Activated CD4-positive, alpha-beta memory T cell treated with anti-CD3 and anti-CD28 coated beads, Interleukin-2, amount 10 ng/mL, durations not matched to agents 7 days and 5 days (primary cell): ENCODE measurements around the gene CHRNA1. TPM values are rescaled to one million over a fixed set of nuclear protein-coding genes. Genes with fewer than 3 reads are reported as not detected.

Source experiments
- CTCF ChIA-PET: fragments of 350-600 bp; sonication (Branson Sonifier 250); formaldehyde crosslinking; loops from one replicate; lab custom pipeline; 2021; ENCODE audit warnings: antibody characterized with exemption, inconsistent platforms; lab: Charles Lee
- POLR2A ChIA-PET: fragments of 350-600 bp; sonication (Branson Sonifier 250); formaldehyde crosslinking; loops from one replicate; lab custom pipeline; 2021; ENCODE audit warnings: antibody characterized with exemption; lab: Charles Lee
- DNase-seq: peaks from one replicate; pipeline ENCODE4 v3.0.0-alpha.2; 2020
- H3K27ac Mint-ChIP-seq: one replicate; pipeline ENCODE4 v1.8.0; 2021; ENCODE audit warnings: mild to moderate bottlenecking, mixed read lengths
- H3K27me3 Mint-ChIP-seq: one replicate; pipeline ENCODE4 v1.8.0; 2021; ENCODE audit warnings: mixed read lengths
- H3K36me3 Mint-ChIP-seq: one replicate; pipeline ENCODE4 v1.8.0; 2021; ENCODE audit warnings: low read depth, mixed read lengths
- H3K4me1 Mint-ChIP-seq: one replicate; pipeline ENCODE4 v1.8.0; 2021; ENCODE audit warnings: mixed read lengths
- H3K4me3 Mint-ChIP-seq: one replicate; pipeline ENCODE4 v1.8.0; 2021; ENCODE audit warnings: mild to moderate bottlenecking, mixed read lengths
- H3K9me3 Mint-ChIP-seq: one replicate; pipeline ENCODE4 v1.8.0; 2021; ENCODE audit warnings: mixed read lengths
- total RNA-seq, 2 experiments: library from RNA; stranded (reverse); gene quantifications; one replicate each; pipeline ENCODE4 v1.2.3, GENCODE V29; 2021

CHRNA1 gene
- total RNA-seq, 2 experiments from 2014 or later: not detected

DNA sequence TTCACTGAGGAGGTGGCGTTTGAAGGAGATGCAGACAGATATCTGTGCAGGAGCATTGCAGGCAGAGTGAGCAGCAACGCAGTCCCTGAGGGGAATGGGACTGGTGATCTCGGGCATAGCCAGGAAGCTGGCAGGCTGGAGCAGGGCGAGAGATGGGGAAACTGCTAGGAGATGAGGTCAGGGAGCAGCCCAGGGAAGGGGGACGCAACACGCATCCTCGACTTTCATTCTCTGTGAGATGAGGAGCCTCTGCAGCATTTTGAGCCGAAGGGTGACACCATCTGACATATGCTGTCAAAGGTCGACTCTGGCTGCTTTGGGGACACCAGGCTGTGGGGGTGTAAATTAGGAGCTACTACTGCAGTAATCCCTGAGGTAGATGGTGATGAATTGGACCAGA, 4.3 kb upstream of the CHRNA1 start:
- H3K4me1 Mint-ChIP-seq: no peaks in the 10 kb centered on the region
- no peak overlapping the region for H3K27ac Mint-ChIP-seq
- H3K27me3 Mint-ChIP-seq: peaks cover 2% of the 10 kb centered on the region
- DNase-seq: no peak
- H3K9me3 Mint-ChIP-seq: no peaks in the 10 kb centered on the region
- H3K36me3 Mint-ChIP-seq: no peaks in the 10 kb centered on the region
- ChIA-PET POLR2A (no interaction called here), CTCF (no interaction called here)
- H3K4me3 Mint-ChIP-seq: no peak overlapping the region

DNA sequence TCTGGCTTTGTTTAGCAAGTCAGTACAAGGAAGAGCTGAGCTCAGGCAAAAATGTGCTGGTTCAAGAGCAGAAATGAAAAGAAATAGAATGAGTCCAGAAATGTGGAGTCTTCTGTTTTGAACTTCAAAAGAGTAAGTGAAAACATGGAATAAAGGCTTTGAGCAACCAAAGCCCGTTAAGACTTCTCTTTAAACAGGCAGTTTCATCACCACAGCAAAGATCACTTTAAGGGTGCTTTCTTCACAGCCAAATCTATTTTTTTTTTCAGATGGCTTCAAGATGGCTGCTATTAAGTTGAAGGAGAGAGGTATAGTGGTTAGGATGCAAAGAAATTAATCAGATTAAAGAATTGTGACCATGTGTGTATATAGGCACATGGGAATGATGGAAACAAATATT, 2.0 kb upstream of the CHRNA1 start:
- DNase-seq: no peak
- Mint-ChIP-seq H3K36me3 (no peaks in the 10 kb centered on the region), H3K4me3 (no peak overlapping the region), H3K9me3 (no peaks in the 10 kb centered on the region), H3K4me1 (peaks cover 4% of the 10 kb centered on the region), H3K27me3 (peaks cover 4% of the 10 kb centered on the region), H3K27ac (no peak overlapping the region)
- POLR2A ChIA-PET: no interaction called here
- CTCF ChIA-PET: interaction anchor here (0.7 to 4.0 kb wide), 2 partner anchors 17 to 271 kb away, joined by 3 to 18 read pairs; no protein-coding TSS in a partner anchor

DNA sequence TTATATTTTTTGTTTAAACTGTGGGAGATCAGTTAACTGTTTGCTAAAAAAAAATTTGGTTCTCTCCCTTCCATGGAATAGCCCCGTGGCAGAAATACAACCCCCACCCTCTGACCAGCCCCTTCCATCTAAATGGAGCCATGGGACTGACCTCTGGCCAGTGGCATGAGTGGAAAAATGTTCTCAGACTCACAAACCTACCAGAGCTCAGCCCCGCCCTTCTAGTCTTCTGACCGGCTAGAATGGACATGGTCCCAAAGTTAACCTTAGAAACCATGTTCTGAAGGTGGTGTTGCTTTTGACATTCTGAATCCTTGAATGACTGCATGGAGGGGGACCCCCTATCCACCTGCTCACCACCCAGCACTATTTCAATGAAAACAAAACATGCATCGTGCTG, 1.3 kb upstream of the CHRNA1 start:
- POLR2A ChIA-PET: no interaction called here
- H3K27ac Mint-ChIP-seq: no peak overlapping the region
- H3K36me3 Mint-ChIP-seq: no peaks in the 10 kb centered on the region
- H3K27me3 Mint-ChIP-seq: peaks cover 6% of the 10 kb centered on the region
- H3K9me3 Mint-ChIP-seq: no peaks in the 10 kb centered on the region
- peaks cover 4% of the 10 kb centered on the region for H3K4me1 Mint-ChIP-seq
- DNase-seq: no peak
- CTCF ChIA-PET: interaction anchor here (1.5 to 4.0 kb wide), 2 partner anchors 8 to 16 kb away, joined by 4 to 18 read pairs; no protein-coding TSS in a partner anchor
- no peak overlapping the region for H3K4me3 Mint-ChIP-seq

DNA sequence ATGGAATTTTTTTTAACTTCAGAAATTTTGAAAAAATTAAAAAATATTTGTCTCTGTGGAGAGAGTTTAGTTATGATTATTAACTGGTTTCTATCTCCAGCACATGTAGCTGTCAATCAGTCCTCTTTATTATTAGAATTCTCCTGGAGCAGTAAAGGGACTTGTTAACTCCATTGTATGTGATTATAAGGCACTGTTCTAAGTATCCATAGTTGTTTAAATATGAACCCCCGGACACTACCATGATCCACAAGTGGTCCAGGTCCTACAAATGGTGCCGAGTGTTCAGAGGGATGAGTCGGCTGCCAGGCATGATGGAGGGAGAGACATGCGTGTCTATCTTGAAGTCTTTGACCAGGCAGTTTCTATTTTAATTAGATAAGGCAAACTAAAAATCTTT, 492 bp downstream of the CHRNA1 start:
- no peak overlapping the region for H3K27ac Mint-ChIP-seq
- no peaks in the 10 kb centered on the region for H3K9me3 Mint-ChIP-seq
- POLR2A ChIA-PET: no interaction called here
- no peak for DNase-seq
- CTCF ChIA-PET: interaction anchor here (1.4 to 4.0 kb wide), 3 partner anchors 8 to 64 kb away, joined by 3 to 18 read pairs (median 9); no protein-coding TSS in a partner anchor
- no peak overlapping the region for H3K4me3 Mint-ChIP-seq
- H3K27me3 Mint-ChIP-seq: peaks cover 8% of the 10 kb centered on the region
- H3K36me3 Mint-ChIP-seq: no peaks in the 10 kb centered on the region
- peaks cover 4% of the 10 kb centered on the region for H3K4me1 Mint-ChIP-seq

DNA sequence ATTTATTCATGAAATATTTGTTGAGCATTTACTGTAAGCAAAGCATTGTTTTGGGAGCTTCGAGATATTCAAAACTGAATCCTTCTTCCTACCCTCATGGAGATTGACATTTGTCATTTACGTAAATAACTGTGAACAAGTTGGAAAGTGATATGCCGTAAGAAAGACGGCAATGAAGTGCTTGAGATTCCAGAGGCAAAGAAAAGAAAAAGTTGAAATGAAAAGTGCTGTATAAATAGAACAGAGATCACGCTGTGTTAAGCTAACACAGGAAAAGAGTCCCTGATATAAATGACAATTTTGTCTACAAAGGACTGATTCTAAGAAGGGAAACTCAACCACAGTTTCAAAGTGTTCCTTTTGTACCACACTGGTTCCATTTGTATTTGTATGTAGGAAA, 1.8 kb downstream of the CHRNA1 start:
- peaks cover 4% of the 10 kb centered on the region for H3K4me1 Mint-ChIP-seq

DNA sequence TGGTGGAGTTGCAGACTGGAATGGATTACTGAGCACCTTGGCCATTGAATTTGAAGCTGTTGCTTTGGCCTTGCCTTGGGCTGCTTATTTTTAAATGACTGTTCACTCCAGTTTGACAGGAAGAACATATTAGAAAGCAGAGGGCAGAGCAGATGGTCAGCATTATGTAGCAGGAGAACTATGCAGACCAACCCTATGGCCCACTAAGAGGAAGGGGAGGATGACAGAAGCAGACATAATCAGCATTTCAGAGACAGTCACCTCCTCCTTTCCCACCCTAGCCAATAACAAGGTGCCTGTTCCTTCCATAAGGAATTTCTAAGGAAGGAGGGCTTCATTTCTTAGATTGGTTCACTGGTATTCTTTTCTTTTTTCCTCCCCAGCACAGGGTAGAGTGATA, 2.4 kb downstream of the CHRNA1 start:
- Mint-ChIP-seq H3K27me3 (peaks cover 8% of the 10 kb centered on the region), H3K4me1 (peaks cover 4% of the 10 kb centered on the region), H3K4me3 (no peak overlapping the region), H3K36me3 (no peaks in the 10 kb centered on the region), H3K9me3 (no peaks in the 10 kb centered on the region), H3K27ac (no peak overlapping the region)
- DNase-seq: no peak
- ChIA-PET POLR2A (no interaction called here), CTCF (interaction anchor here (1.6 kb wide), 1 partner anchor 13 kb away, joined by 7 read pairs; no protein-coding TSS in a partner anchor)

More for the DNA sequence above, 1.8 kb downstream of the CHRNA1 start:
- Mint-ChIP-seq H3K36me3 (no peaks in the 10 kb centered on the region), H3K27me3 (peaks cover 8% of the 10 kb centered on the region), H3K4me3 (no peak overlapping the region), H3K9me3 (no peaks in the 10 kb centered on the region), H3K27ac (no peak overlapping the region)
- no peak for DNase-seq
- ChIA-PET POLR2A (no interaction called here), CTCF (interaction anchor here (1.4 to 4.0 kb wide), 3 partner anchors 10 to 63 kb away, joined by 3 to 18 read pairs (median 9); no protein-coding TSS in a partner anchor)

DNA sequence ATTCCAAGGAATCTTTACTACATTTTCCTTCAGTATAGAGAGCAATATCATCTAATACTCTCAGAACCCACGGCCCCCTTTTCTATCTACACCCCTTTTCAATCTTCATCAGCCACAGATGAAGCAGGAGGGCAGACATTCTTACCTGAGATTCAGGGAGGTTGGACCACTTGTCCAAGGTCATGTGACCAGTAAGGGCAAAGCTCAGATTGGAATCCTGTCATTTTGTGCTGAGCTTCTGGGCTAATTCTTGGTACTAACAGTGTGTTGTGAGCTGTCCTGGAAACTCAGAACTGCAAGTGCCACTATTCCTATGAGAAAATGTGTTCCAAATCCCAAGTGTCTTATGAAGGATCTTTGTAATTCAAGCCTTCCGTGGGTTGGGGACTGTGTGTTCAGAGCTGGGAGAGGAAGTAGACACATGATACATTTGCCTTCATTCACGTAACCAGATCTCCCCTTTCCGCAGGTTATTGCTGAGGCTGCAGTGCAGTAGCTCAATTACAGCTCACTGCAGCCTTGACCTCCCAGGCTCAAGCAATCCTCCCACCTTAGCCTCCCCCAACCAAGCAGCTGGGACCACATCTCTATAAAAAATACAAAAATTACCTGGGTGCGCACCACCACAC, 3.3 kb downstream of the CHRNA1 start:
- peaks cover 6% of the 10 kb centered on the region for H3K27me3 Mint-ChIP-seq
- no peaks in the 10 kb centered on the region for H3K36me3 Mint-ChIP-seq
- H3K4me1 Mint-ChIP-seq: peaks cover 4% of the 10 kb centered on the region
- CTCF ChIA-PET: interaction anchor here (1.6 kb wide), 1 partner anchor 12 kb away, joined by 7 read pairs; no protein-coding TSS in a partner anchor
- H3K9me3 Mint-ChIP-seq: no peaks in the 10 kb centered on the region
- H3K27ac Mint-ChIP-seq: no peak overlapping the region
- POLR2A ChIA-PET: no interaction called here
- no peak for DNase-seq
- no peak overlapping the region for H3K4me3 Mint-ChIP-seq

DNA sequence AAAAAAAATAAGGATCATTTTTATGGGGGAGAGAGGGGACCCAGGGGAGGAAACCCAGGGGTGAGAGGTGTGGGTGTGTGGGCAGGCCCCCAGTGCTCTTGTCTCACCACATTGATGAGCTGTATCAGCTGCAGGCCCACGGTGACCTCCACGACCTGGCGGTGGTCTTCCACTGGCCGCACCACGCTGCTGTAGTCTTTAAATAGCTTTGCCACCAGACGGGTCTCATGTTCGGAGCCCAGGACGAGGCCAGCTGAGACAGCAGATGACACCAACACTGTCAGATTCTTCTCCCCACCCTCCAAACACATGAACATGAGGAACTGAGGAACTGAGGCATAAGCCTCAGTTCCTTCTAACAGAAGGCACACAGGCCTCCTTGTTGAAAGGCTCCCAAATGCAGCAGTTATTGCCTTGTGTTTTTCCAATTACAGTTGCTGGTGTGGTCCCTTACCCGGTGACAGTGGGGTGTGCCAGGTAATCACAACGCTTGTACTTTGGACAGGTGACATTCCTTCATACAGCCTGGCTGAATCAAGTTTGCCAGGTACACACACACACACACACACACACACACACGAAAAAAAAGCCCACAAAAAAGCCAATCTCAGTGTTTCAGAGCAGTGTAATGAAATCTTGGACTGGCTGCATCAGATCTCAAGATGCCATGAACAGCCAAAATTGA, 4.7 kb downstream of the CHRNA1 start:
- H3K4me3 Mint-ChIP-seq: no peak overlapping the region
- H3K4me1 Mint-ChIP-seq: peaks cover 4% of the 10 kb centered on the region
- ChIA-PET CTCF (interaction anchor here (1.7 kb wide), 1 partner anchor 10 kb away, joined by 7 read pairs; no protein-coding TSS in a partner anchor), POLR2A (no interaction called here)
- no peaks in the 10 kb centered on the region for H3K9me3 Mint-ChIP-seq
- peaks cover 6% of the 10 kb centered on the region for H3K27me3 Mint-ChIP-seq
- DNase-seq: no peak
- H3K36me3 Mint-ChIP-seq: no peaks in the 10 kb centered on the region
- no peak overlapping the region for H3K27ac Mint-ChIP-seq

DNA sequence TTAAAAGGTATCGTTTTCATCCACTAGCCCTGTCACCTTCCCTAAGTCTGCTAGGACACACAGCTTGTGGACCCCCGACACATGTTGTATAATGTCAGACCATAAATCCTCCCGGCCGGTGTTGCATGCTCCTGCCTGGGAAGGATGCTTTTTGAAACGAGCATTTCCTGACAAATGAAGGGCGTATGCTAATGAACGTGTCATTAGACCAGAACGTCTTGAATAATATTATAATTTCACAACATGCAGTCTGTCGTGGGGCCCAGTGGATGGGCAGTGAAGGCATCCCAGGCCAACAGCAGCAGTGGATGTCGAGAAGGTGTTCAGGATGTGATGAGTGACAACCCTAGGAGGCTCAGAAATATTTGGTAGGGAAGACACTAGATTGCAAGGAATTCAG, 7.5 kb downstream of the CHRNA1 start:
- ChIA-PET POLR2A (no interaction called here), CTCF (no interaction called here)
- DNase-seq: no peak
- H3K4me3 Mint-ChIP-seq: no peak overlapping the region
- H3K27me3 Mint-ChIP-seq: peaks cover 6% of the 10 kb centered on the region
- H3K27ac Mint-ChIP-seq: no peak overlapping the region
- peaks cover 25% of the 10 kb centered on the region for H3K4me1 Mint-ChIP-seq
- no peaks in the 10 kb centered on the region for H3K9me3 Mint-ChIP-seq
- H3K36me3 Mint-ChIP-seq: no peaks in the 10 kb centered on the region

DNA sequence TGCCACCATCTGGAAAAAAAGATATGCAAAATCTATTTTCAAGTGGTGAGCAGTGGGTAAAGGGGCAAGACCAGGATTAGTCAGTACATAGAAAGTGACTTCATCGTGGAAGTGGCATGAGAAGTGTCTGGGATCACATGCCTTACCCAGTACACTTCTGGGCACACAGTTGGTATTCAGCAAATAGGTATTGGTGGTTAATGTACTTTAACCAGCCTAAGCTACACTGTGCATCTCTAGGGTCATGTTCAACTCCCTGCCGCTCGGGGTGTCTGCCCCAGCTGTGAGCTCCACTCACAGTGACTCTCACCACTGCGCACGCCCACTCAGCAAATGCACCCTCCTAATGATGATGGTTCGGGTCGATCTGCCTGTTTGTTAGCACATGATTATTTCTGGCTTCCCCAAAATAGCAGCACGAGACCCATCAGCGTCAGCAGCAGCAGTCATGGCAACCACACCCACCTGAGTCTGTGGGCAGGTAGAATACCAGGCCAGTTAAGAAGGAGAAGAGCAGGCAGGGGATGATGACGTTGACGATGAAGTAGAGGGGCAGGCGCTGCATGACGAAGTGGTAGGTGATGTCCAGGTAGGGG, 11.1 kb downstream of the CHRNA1 start:
- POLR2A ChIA-PET: no interaction called here
- no peak for DNase-seq

DNA sequence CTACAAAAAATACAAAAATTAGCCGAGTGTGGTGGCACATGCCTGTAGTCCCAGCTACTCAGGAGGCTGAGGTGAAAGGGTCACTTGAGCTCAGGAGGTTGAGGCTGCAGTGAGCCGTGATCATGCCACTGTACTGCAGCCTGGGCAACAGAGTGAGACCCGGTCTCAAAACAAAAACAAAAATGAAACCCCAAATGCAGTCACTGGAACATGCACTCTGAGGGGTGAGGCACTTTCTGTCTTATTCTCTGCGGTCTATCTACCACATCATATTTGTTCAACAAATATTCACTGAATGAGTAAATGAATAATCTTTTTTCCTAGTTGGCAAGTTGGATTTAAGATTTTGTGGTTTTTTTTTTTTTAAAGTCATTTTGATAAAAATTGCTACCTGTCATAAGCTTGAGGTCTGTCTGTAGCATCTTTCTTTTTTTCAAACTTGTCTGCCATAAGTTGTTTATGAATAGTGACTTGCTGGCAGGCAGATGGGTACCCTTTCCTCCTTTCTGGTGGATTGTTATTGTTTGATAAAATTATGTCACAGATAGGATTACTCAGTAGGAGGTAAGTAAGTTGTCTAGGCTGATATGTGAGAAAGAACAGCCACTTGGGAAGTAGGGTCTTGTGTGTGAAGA, 11.8 kb downstream of the CHRNA1 start:
- Mint-ChIP-seq H3K36me3 (no peaks in the 10 kb centered on the region), H3K4me1 (peaks cover 47% of the 10 kb centered on the region), H3K4me3 (peak overlapping the region; percentile 61), H3K27ac (peak overlapping the region; percentile 77), H3K9me3 (no peaks in the 10 kb centered on the region), H3K27me3 (peaks cover 18% of the 10 kb centered on the region)
- ChIA-PET CTCF (interaction anchor here (1.4 kb wide), 1 partner anchor 236 kb away, joined by 5 read pairs; no protein-coding TSS in a partner anchor), POLR2A (interaction anchor here (0.9 kb wide), 1 partner anchor 55 kb away, joined by 3 read pairs; no protein-coding TSS in a partner anchor)
- DNase-seq: peak; percentile 54

More for the DNA sequence above, 11.1 kb downstream of the CHRNA1 start:
- peak overlapping the region; percentile 77 for H3K27ac Mint-ChIP-seq
- CTCF ChIA-PET: interaction anchor here (1.4 kb wide), 1 partner anchor 236 kb away, joined by 5 read pairs; no protein-coding TSS in a partner anchor
- peaks cover 15% of the 10 kb centered on the region for H3K27me3 Mint-ChIP-seq
- H3K4me3 Mint-ChIP-seq: peak overlapping the region; percentile 61
- H3K4me1 Mint-ChIP-seq: peaks cover 47% of the 10 kb centered on the region
- H3K9me3 Mint-ChIP-seq: no peaks in the 10 kb centered on the region
- H3K36me3 Mint-ChIP-seq: no peaks in the 10 kb centered on the region

DNA sequence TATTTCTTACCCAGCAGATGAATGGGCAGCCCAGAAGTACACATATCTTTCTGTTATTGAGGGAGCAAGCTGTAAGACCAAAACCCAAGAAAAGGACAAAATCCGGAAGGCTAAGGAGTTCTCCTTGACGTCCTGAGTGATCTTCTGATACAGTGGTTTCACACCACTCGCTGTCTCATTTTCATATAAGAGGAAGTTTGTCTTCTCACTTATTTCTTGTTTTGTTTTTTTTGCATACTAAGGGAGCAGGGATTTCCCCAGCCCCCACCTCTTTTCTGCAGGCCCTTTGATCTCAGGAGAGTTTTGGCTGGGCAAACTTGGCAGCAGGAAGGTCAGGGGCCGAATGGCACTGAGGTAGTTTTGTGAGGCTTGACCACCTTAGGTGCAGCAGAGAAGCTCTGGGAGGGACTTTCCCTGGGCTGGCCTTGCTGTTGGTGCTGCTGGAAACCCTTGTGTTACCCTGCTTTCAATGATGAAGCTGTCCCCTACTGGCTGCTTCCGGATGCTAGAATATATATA, 13.3 kb downstream of the CHRNA1 start:
- H3K27ac Mint-ChIP-seq: peak overlapping the region; percentile 64
- H3K36me3 Mint-ChIP-seq: no peaks in the 10 kb centered on the region
- no peaks in the 10 kb centered on the region for H3K9me3 Mint-ChIP-seq
- H3K4me3 Mint-ChIP-seq: peak overlapping the region; percentile 21
- ChIA-PET CTCF (interaction anchor here (0.7 to 3.6 kb wide), 6 partner anchors 26 to 234 kb away, joined by 3 to 37 read pairs (median 4); no protein-coding TSS in a partner anchor), POLR2A (interaction anchor here (0.7 to 0.9 kb wide), 2 partner anchors 33 to 73 kb away, joined by 3 to 4 read pairs; no protein-coding TSS in a partner anchor)
- peaks cover 20% of the 10 kb centered on the region for H3K27me3 Mint-ChIP-seq
- DNase-seq: peak; percentile 39
- peaks cover 47% of the 10 kb centered on the region for H3K4me1 Mint-ChIP-seq
